Ascending aorta (tissue), 2 donors: ENCODE measurements around the gene TBC1D14. TPM values are rescaled to one million over a fixed set of nuclear protein-coding genes. Genes with fewer than 3 reads are reported as not detected.

Source experiments
- DNase-seq, 2 donors: peaks; one replicate each; pipeline ENCODE4 v3.0.0-alpha.2; 2019; ENCODE audit warnings: low spot score in 2 of 2
- H3K27ac ChIP-seq, 2 donors: fragments of 200-600 bp; sonication (generic); one replicate each; pipeline ENCODE4 v1.5.1; 2016 to 2017; ENCODE audit warnings: mild to moderate bottlenecking in 1 of 2
- H3K27me3 ChIP-seq: fragments of 200-600 bp; sonication (generic); one replicate; pipeline ENCODE4 v1.5.1; 2017
- H3K36me3 ChIP-seq, 2 donors: fragments of 200-600 bp; sonication (generic); one replicate each; pipeline ENCODE4 v1.5.1; 2016
- H3K4me1 ChIP-seq, 2 donors: fragments of 200-600 bp; sonication (generic); one replicate each; pipeline ENCODE4 v1.5.1; 2016 to 2017; ENCODE audit warnings: mild to moderate bottlenecking in 1 of 2
- H3K4me3 ChIP-seq, 2 donors: fragments of 200-600 bp; sonication (generic); one replicate each; pipeline ENCODE4 v1.5.1; 2016 to 2017; ENCODE audit warnings: mild to moderate bottlenecking in 1 of 2
- H3K9me3 ChIP-seq, 2 donors: fragments of 200-600 bp; sonication (generic); one replicate each; pipeline ENCODE4 v1.5.1; 2016
- intact Hi-C: fragments of 100-400 bp; cut with DNase I; formaldehyde crosslinking; loops from one replicate; pipeline ENCODE4 v1.15.1; 2023
- total RNA-seq: library from RNA; depleted of rRNA; stranded (reverse); fragments of >200 nt; gene quantifications from one replicate; pipeline ENCODE4 v1.1.0, GENCODE V29; 2016
- TF ChIP-seq, protein P1 (sequence below), 3 experiments: fragments of 200-600 bp in 2 of 3; fragments of 450-650 bp in 1 of 3; sonication (generic) in 2 of 3; IDR thresholded peaks; one replicate each; pipeline ENCODE4 v1.5.1; 2016 to 2019; ENCODE audit warnings: antibody characterized with exemption in 3 of 3, mild to moderate bottlenecking in 1 of 3, moderate library complexity in 1 of 3

The TBC1D14 gene
- total RNA-seq, 1 donor from 2014 or later = 26.4 TPM

DNA sequence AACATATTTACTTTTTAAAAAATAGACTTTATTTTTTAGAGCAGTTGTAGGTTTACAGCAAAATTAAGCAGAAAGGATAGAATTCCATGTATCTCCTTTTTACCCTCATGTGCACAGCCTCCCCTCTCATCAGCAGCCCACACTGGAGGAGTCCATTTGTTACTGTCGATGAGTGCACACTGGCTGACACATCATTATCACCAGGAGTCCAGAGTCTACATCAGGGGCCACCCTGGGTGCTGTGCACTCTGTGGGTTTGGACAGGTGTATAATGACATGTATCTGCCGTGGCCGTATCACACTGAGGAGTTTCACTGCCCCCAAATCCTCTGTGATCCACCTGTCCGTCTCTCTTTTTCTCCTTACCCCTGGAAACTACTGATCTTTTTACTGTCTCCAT lies 26.3 kb downstream of the TBC1D14 start:
- TF ChIP-seq, protein P1, sequence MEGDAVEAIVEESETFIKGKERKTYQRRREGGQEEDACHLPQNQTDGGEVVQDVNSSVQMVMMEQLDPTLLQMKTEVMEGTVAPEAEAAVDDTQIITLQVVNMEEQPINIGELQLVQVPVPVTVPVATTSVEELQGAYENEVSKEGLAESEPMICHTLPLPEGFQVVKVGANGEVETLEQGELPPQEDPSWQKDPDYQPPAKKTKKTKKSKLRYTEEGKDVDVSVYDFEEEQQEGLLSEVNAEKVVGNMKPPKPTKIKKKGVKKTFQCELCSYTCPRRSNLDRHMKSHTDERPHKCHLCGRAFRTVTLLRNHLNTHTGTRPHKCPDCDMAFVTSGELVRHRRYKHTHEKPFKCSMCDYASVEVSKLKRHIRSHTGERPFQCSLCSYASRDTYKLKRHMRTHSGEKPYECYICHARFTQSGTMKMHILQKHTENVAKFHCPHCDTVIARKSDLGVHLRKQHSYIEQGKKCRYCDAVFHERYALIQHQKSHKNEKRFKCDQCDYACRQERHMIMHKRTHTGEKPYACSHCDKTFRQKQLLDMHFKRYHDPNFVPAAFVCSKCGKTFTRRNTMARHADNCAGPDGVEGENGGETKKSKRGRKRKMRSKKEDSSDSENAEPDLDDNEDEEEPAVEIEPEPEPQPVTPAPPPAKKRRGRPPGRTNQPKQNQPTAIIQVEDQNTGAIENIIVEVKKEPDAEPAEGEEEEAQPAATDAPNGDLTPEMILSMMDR (IDR thresholded peaks at IDR 0.05) = no peak
- no peaks in the 10 kb centered on the region for H3K36me3 ChIP-seq

DNA sequence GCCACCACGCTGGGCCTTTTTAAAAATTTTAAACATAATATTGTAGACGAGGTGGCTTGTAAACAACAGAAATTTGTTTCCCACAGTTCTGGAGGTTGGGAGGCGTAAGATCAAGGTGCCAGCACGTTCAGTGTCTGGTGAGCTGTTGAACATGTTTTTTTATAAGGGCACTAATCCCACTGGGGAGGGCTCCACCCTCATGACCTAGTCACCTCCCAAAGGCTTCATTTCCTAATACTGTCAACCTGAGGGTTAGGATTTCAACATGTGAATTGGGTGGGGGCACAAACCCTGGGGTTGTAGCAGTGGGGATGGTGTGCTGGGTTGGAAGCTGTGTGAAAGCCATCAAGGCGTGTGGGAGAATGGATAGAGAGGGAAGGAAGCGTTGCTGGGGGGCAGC lies 27.6 kb downstream of the TBC1D14 start:
- intact Hi-C loops = no loop called here
- Histone ChIP-seq H3K36me3 (no peaks in the 10 kb centered on the region), H3K9me3 (no peaks in the 10 kb centered on the region), H3K4me1 (peaks cover 0 to 11% of the 10 kb centered on the region in 2 donors), H3K4me3 (no peak overlapping the region), H3K27me3 (no peaks in the 10 kb centered on the region), H3K27ac (no peak overlapping the region)
- no peak for DNase-seq
- TF ChIP-seq, protein P1 (IDR thresholded peaks at IDR 0.05) = no peak

More for the DNA sequence above, 26.3 kb downstream of the TBC1D14 start:
- no peak overlapping the region for H3K27ac ChIP-seq
- H3K27me3 ChIP-seq = no peaks in the 10 kb centered on the region
- peaks cover 0 to 3% of the 10 kb centered on the region in 2 donors for H3K4me1 ChIP-seq
- no peaks in the 10 kb centered on the region for H3K9me3 ChIP-seq
- intact Hi-C loops = no loop called here
- no peak overlapping the region for H3K4me3 ChIP-seq
- no peak for DNase-seq

DNA sequence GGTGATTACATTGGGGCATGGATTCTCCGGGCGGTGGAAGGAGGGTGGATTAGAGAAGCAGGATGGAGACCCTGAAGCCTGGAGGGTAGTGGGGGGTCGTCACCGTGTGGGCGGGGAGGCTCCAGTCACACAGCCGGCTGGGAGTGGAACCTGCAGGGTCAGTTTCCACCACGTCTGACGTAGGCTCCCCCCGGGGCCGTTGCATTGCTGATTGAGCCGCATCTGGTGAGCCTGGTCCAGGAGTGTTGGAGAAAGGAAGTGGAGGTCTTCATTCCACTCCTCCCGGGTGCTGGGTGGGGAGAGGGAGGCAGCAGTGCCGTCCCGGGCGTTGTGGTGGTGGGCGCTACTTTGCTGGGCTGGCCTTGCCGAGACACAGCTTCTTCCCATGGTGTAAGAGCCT lies 28.1 kb downstream of the TBC1D14 start:
- Histone ChIP-seq H3K4me1 (peaks cover 0 to 17% of the 10 kb centered on the region in 2 donors), H3K27ac (no peak overlapping the region), H3K36me3 (no peaks in the 10 kb centered on the region), H3K9me3 (no peaks in the 10 kb centered on the region), H3K4me3 (no peak overlapping the region), H3K27me3 (no peaks in the 10 kb centered on the region)
- no peak for DNase-seq
- TF ChIP-seq, protein P1 (IDR thresholded peaks at IDR 0.05) = no peak
- intact Hi-C loops = no loop called here

DNA sequence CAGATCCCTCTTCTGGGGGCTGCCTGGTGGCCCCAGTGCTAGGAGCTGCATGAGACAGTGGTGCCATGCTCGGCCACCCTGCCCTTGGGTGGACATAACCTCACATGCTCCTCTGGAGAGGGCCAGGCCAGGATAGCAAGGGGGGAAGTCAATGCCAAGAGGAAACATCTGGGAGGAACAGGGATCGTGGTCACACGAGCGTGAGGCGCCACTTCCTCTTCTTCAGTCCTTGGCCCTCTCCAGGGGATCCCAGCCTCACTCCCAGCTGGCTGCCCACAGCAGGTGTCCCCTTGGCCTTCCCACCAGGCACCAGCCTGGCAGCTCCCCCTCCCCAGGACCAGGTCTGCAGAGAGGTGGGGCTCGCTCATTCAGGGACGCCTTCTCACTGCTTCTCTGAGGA lies 28.6 kb downstream of the TBC1D14 start:
- Histone ChIP-seq H3K4me3 (no peak overlapping the region), H3K27ac (peak overlapping the region in 1 of 2 donors; percentile 38), H3K9me3 (no peaks in the 10 kb centered on the region), H3K36me3 (no peaks in the 10 kb centered on the region), H3K4me1 (peaks cover 0 to 17% of the 10 kb centered on the region in 2 donors), H3K27me3 (no peaks in the 10 kb centered on the region)
- intact Hi-C loops = no loop called here
- DNase-seq = peak; percentile 35 to 74
- TF ChIP-seq, protein P1 (IDR thresholded peaks at IDR 0.05) = no peak

DNA sequence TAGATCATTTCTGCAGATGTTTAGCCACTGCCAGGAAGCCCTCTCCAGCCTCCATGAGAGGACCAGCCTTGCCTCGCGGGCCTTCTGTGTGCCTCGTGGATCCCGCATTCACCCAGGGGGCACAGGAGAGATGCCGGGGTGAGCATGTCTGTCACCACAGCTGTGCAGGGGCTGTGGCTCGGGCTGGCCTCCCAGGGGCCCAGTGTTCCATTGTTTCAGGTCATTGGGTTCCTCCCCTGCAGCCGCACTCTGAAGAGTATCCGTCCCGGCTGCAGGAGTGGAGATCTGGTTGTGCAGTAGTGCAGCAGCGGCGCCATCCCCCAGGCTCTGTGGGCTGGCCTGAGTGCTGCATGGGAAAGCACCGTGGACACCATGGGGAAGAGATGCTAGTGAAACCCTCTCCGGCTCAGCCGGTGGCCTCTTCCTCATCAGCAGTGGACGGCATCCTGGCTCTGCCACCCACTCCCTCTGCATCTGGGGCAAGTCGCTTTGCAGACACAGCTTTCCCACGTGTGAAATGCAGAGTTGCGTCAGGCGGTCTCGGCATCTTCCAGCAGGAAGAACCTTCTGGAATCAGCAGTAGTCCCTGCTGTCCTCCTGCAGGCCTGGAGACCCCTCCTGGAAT lies 29.1 kb downstream of the TBC1D14 start:
- Histone ChIP-seq H3K36me3 (no peaks in the 10 kb centered on the region), H3K4me3 (no peak overlapping the region), H3K27me3 (no peaks in the 10 kb centered on the region), H3K9me3 (no peaks in the 10 kb centered on the region), H3K27ac (peak overlapping the region in 1 of 2 donors; percentile 38), H3K4me1 (peaks cover 0 to 17% of the 10 kb centered on the region in 2 donors)
- DNase-seq = no peak
- intact Hi-C loops = no loop called here
- TF ChIP-seq, protein P1 (IDR thresholded peaks at IDR 0.05) = no peak
